Upper lobe of left lung (tissue), 4 donors: ENCODE results near the gene LRRC14B.

ENCODE experiments used
- CTCF ChIP-seq, 6 experiments: fragments of 450-650 bp in 4 of 6; fragments of 200-600 bp in 2 of 6; sonication (generic) in 2 of 6; IDR thresholded peaks; one replicate each; pipeline ENCODE4 v1.5.1; 2016 to 2019; ENCODE audit warnings: antibody characterized with exemption in 6 of 6
- EP300 ChIP-seq, 4 donors: sonication (generic); formaldehyde crosslinking; IDR thresholded peaks; one replicate each; pipeline ENCODE4 v1.5.1; 2017; ENCODE audit warnings: antibody characterized with exemption in 4 of 4, control low read depth in 2 of 4
- POLR2A ChIP-seq, 4 donors: fragments of 450-650 bp; IDR thresholded peaks; one replicate each; pipeline ENCODE4 v1.5.1; 2016 to 2017; ENCODE audit warnings: antibody characterized with exemption in 4 of 4, mild to moderate bottlenecking in 2 of 4
- POLR2AphosphoS5 ChIP-seq, 2 donors: sonication (generic); formaldehyde crosslinking; IDR thresholded peaks; one replicate each; pipeline ENCODE4 v1.5.1; 2017; ENCODE audit warnings: antibody characterized with exemption in 2 of 2

GRCh38 chr5:208449-209114 lies 17.3 kb downstream of the LRRC14B start:
- TF ChIP-seq CTCF (IDR thresholded peaks at IDR 0.05) (no peak), POLR2AphosphoS5 (IDR thresholded peaks at IDR 0.05) (no peak), POLR2A (IDR thresholded peaks at IDR 0.05) (no peak), EP300 (IDR thresholded peaks at IDR 0.05) (no peak)
